HG03469 (cell line): Measurements from ENCODE around the gene AMIGO3.
"Not testable (repeated sequence)": the region's sequence is repeated elsewhere in the genome, so short reads cannot be mapped to it uniquely, and the experiment has no call there.

ENCODE experiments used
- ATAC-seq: cut with Tn5 transposase; IDR thresholded peaks from one replicate; pipeline ENCODE4 v1.9.1; 2021; ENCODE audit warnings: mild to moderate bottlenecking, moderate library complexity, moderate number of reproducible peaks; ENCODE audit not compliant: unreplicated experiment

AMIGO3 gene

DNA sequence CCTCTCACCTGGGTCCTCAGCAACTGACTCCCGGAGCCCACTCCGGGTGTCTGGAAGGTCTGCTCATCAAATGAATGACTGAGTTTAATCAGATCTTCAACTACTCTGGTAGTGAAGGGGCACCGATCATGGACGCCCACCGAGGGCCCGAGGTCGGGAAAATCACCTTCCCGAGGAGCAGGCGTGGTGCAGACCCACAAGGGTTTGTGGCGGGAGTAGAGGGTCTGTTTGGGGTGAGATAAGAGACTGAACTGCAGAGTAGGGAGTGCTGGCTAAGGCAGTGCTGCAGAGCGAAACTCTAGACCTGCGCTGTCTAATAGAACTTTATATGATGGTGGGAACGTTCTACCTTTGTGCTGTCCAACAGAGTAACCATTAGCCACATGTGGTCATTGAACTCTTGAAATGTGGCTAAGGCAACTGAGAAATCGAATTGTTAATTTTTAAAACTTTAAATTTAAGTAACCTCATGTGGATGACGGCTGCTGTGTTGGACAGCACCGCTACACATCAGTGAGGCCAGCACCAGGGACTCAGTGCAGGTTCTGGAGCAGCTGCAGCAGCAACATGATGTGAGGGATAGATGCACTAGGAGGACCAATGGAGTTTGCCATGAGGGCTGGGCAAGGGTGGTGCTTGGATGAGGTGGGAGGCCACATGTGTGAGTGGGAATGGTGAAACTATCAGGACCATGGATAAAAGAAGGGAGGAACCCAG lies 29.4 kb downstream of the AMIGO3 start:
- ATAC-seq: not testable (repeated sequence)

DNA sequence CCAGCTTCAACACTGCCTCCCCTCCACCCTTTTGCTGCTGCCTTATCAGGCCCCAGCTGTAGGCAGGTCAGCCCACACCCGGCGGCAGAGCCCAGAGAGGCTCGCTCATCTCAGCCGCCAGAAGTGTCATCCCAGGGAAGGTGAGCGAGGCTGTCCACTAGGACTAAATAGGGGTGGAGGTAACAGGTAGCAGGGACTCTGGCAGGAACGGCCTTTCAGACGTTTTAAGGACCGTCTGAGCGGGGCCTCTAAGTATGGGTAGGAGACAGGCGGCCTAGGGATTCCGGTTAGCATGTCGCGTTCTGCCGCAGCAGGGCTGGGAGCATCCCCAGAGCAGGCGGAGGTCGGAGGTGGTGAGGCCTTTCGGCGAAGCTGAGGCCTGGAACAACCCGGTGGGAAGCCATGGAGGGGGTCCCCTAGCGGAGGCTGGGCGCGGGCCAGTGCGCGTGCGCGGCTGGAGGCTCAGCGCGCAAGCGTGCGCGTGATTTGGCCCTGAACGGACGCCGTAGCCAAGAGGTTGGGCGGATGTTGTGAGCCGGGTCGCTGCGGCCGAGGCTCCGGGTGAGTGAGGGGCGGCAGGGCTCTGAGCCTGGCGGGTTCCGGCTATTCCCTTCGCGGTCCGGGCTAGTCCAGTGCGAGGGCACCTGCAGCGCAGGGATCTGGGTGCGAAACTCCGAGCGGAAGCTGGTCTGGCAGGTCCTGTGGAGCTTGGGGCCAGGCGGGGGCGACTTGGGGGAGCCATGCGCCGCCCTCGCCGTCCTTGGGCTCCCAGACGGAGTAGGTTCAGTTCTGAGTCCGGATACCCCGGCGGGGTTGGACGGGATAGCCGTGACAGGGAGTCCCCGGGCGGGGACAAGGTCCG lies 30.2 kb downstream of the AMIGO3 start, which contains the start of the genes MST1 and RNF123:
Gene MST1, minus strand, starts transcription at position 429 of the 862 bp plus-strand sequence. CDS start 783 bp downstream, outside the sequence.
Gene RNF123, plus strand, starts transcription at position 512 of the 862 bp plus-strand sequence. CDS start 1,609 bp downstream, outside the sequence.
- ATAC-seq: no peak

DNA sequence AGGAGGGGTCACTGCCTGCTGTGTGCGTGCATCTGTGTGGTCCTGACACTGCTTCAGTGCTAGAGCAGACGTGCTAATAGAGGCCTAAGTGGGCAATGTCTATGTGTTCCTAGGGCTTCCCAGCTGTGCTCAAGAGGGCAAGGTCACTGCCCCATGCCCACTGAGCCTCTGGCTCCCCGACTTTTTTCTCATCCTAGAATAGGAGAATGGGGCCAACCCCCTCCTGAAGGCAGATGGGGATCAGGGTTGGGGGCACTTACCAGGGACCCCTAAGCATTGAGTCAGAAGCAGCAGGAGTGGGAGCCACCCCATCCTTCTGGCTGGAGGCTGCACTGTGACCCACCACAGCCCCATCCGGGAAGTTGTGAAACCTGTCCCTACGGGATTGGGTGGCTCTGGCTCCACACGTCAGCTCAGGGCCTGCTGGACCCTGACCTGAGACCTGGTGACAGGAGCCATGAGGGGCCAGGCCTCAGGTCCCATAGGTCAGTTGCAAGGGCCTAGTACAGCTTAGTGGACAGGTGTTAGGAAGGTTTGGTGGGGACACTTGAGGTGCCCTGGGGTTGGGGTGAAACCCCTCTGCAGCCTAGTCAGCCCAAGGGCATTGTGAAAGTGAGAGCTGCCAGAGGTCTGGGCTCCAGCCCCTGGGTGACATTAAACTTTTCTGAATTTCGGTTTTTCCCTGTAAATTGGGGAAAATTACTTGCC lies 31.0 kb downstream of the AMIGO3 start:
- ATAC-seq: not testable (repeated sequence)

DNA sequence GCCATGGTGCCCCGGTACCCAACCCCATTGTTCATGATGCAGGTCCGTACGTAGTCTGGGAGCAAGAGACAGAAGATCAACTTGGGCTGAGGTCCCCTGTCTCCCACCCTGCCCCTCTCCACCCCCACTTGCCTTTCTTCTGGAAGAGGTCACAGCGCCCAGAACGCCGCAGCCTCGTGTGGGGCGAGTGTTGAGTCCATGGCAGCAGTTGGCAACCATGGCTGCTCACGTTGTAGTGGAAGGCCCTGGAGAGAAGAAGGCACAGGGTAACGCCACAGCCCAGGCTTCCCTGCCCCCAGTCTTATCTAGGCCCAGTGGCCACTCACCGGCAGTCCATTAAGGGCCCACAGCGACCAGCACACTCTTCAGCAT lies 32.1 kb downstream of the AMIGO3 start:
- ATAC-seq: not testable (repeated sequence)

DNA sequence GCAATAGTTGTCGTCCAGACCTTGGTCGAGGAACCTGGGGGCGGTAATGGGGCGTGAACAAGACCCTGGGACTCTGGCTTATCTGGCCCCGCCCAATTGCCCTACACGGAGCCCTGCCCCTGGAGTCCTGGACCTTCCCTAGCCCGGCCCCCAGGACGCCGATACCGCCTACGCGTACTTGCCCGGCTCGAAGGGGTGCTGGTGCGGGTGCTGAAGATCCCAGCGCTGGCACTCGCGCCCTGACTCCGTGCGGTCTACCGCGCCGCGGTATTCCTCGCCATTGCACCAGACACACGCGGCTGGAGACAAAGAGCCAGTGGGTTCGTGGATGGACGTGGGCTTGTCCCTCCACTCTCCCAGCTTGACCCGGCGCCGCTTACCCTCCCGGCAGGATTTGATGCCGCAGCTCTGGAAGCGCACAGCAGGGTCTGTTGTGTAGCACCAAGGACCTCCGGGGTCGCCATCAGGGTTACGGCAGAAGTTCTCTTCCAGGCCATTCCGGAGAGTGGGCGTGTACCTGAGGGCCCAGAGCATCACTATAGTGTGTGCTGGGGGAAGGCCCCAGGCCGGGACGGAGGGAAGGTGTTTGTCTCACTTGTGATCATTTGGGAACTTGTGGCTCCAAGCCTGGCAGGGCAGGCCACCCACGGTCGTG lies 32.6 kb downstream of the AMIGO3 start:
- ATAC-seq: not testable (repeated sequence)

DNA sequence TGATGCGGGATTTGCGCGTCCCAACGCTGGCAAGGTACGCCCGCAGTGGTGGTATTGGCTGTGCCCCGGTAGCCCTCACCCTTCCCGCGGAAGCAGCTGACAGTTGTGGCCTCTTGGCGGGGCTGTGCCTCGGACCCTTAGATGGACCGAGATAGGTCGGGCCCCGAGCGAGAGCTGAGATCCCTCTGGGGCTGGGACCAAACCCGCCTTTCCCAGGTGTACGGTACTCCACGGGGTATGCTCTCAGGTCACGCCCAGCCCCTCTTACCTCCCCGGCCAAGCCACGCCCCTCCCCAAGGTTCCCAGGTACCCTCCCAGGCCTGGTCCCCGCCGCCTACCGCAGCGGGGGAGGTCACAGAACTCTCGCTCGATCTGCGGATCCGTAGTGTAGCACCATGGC lies 33.1 kb downstream of the AMIGO3 start:
- ATAC-seq: not testable (repeated sequence)

DNA sequence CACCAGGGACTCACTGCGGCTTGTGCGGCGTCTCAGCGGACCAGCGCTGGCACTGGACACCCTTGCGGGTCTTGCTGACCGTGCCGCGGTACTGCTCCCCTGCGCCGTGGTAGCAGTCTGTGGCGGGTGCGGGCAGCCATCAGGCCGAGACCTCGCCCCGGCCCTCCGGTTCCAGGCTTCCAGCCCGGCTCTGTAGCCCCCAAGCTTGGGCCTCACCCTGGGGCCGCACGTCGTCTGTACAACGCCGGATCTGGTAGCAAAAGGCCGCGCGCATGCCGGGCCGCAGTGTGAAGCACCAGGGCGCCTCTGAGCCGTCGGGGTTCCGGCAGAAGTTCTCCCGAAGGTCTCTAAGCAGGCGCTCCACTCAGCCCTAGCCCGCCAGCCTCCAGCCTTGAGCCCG lies 33.6 kb downstream of the AMIGO3 start:
- ATAC-seq: not testable (repeated sequence)

DNA sequence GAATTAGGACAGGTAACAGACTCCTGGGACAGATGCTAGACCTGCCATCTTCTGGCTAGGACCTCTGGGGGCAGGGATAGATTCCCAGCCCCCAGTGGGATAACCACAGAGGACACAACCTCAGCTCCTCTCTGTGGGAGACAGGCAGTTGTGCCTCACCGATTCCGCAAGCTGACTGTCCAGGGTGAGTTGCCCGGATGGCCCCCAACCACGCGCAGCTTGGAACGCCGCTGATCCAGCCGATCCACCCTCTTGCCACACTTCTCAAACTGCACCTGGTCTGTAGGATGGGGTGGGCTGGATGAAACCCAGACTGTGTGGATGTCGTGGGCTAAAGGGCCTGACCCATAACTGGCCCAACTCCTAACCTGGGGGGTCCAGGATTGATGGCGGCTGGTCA lies 34.4 kb downstream of the AMIGO3 start:
- ATAC-seq: not testable (repeated sequence)

DNA sequence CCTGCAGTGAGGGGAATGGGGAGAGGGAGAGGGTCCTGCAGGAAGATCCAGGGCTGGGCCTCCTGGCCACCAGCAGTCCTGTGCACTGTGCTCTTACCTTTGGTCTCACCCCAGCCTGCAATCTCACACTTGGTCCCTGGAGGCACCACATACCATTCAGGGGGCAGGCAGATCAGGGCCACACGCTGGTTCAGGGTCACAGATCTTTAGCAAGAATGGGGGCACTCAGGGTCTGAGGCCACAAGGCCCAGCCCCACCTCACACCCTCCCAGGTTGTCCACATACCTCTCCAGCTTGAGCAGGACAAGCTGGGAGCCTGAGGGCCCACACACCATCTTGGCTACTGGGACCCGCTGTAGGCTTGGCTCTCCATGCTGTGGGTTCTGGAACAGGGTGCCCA lies 35.0 kb downstream of the AMIGO3 start:
- ATAC-seq: not testable (repeated sequence)

DNA sequence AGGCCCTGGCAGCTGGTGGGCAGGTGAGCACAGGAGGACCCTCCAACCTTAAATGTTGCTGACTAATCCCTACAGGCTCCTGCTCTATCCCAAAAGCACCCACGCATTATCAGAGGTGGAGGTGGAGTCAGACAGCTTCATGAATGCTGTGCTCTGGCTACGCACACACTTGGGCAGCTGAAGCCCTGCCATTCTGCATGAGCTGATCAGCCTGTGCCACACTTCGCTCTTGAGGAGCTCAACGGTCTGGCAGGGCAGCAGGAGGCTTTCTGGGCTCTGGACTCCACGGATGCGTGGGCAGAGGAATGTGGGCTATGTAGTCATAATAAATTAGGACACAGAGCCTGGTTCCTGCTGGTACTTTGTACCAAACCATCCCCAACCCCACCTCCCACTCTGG lies 36.3 kb downstream of the AMIGO3 start:
- ATAC-seq: no peak

DNA sequence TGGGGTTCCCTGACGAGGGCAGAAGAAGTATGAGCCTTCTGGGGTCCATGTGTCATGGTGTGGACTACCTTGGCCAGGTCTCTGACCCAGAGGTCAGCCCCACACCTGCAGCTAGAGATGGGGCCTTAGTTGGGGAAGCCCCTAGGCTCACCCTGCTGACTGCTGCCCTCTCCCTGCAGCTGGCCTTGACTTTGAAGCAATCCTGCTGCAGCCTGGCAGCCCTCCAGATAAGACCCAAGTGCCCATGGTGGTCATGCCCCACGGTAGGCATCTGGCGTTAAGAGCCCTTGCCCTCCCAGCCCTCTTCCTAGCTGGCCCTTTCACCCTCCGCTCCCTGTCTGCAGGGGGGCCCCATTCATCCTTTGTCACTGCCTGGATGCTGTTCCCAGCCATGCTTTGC lies 37.9 kb downstream of the AMIGO3 start:
- ATAC-seq: no peak

DNA sequence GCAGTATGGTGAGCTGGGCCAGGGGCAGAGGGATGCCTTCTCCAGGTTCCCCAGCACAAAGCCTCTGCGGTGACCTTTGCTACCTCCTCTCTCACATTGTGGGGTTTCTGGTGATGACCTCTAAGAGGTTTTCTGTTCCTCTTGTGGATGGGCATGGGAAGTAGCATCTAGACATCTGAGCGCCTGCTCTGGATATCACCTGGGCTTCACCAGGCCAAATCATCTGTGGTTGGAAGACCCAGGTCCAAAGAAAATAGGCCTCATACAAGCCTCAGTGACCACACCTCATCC lies 38.3 kb downstream of the AMIGO3 start:
- no peak for ATAC-seq

DNA sequence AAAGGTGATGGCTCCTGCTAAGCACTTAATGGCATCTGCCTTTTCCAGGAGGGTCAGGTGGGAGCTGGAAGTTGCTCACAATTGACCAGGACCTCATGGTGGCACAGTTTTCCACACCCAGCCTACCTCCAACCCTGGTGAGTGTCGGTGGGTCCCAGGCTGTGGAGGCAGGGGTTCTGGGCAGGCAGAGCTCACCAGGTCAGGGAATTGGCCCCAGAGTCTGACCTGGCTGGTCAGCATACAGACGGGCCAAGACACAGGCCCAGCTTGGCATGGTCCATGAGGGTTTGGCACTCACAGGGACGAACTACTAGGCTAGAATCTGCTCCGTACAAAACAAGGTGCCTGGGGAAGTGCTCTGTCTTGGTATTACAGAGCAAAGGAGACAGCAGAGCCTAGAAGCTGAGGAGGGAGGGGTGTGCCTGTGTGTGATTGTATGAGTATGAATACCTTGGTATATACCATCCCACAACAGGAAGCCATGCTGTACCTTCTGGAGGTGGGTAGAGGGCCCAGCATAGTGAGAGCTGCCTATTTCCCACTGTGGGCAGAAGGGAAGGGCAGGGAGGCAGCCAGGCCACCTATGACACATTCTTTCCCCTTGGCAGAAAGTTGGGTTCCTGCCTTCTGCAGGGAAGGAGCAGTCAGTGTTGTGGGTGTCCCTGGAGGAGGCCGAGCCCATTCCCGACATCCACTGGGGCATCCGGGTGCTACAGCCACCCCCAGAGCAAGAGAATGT lies 38.8 kb downstream of the AMIGO3 start:
- ATAC-seq: no peak

DNA sequence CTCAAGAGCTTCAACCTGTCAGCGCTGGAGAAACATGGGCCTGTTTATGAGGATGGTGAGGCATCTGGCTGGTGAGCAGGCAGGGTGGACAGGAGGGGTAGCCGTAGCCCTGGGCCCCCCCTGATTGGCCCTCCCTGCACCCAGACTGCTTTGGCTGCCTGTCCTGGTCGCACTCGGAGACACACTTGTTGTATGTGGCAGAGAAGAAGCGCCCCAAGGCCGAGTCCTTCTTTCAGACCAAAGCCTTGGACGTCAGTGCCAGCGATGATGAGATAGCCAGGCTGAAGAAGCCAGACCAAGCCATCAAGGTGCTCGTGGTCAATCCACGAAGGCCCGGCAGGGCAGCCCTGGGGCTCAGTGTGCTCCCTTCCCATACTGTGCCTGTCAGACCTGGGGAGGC lies 43.6 kb downstream of the AMIGO3 start:
- no peak for ATAC-seq

DNA sequence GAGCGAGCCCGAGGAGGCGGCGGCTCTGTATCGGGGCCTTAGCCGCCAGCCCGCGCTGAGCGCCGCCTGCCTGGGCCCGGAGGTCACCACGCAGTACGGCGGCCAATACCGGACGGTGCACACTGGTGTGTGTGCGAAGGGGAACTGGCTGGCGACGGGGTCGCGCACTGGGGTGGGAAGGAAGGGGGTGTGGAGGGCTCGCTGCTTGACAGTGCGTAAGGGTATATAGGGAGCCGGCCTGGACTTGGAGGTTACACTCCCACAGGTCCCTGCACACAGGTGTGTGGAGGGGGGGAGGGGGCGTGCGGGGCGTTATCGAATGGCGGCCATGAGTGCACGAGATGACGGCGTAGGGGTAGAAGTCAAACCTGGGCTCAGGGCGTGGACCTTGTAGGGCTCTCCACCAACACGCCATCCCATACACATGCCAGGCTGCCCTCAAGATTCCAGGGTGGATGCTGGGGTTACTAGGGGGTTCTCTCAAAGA lies 44.9 kb downstream of the AMIGO3 start:
- peak; percentile 23 for ATAC-seq

DNA sequence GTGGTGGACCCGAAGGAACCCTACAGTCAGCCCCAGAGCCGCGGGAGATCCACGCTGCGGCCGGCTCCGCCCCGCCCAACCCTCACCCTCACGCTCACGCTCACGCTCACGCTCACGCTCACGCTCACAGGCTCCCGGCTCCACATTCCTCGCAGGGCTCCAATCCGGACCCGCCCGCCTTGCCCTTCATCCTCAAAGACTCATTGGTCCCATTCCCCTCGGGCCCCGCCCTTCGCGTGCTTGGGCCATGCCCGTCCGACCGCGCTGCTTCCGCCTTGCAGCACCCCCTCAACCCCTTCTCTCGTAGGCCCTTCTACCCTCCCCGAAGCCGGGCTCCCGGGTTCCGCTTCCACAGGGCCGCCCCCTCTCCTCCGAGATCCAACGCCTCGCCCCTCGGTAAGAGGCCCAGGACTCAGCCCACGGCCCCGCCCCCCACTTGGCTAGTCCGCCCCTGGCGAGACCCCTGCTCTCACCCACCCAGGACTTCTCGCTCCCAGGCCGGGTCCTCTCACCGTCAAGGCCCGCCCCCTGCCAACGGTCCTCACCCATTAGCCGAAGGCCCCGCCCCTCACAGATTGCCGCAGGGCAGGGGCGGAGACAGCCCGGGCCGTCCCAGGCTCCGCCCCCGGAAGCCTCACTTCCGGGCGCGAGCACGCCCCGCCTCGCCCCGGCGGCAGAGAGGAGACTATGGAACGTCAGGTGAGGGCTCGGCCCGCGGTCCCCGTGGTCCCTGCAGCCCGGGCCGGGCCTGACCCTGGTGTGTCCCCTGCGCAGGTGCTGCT lies 45.6 kb downstream of the AMIGO3 start, which contains the start of gene APEH:
Gene APEH, plus strand, starts transcription at position 637 of the 782 bp plus-strand sequence. Its CDS starts 51 bp downstream, at position 688.
- ATAC-seq: peak; percentile 57

DNA sequence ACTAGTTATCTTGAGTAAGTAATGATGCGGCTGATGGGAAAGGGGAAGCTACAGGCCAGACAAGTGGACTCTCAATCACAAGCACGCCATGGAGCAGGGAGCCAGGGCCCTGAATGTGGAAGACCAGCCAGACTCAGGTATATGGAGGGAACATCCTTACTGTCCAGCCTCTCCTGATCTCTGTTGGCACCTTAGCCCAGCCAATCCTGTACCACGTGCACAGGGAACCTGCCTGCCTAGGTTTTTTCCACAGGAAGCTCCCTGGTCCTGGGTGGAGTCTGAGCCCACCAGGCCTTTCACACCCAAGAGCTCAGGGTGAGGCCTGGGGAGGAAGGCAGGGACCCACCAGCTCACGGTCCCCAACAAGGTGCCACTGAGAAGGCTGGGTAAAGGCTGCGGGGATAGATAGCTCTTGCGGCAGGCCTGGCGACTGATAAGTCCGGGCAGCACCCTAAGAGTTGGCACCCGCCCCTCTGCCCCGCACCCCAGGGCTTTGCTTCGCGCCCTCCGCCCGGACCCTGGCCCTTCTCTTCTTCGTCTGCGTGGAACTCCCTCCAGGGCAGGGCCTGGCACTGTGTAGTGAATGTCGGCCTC lies 46.3 kb downstream of the AMIGO3 start:
- no peak for ATAC-seq
